ENCODE results near the gene MAGEE1.
A peak's percentile ranks its signal among the peaks of the same experiment; 100 is the strongest.

Gene MAGEE1

GRCh38 chrX:76427560-76428242, at the start of gene MAGEE1:
Gene MAGEE1, plus strand, starts transcription at chrX:76427710. Its CDS starts 221 bp downstream, at chrX:76427931.
- DNase-seq (ENCODE audit: low spot score), result peak; percentile 89

DNA sequence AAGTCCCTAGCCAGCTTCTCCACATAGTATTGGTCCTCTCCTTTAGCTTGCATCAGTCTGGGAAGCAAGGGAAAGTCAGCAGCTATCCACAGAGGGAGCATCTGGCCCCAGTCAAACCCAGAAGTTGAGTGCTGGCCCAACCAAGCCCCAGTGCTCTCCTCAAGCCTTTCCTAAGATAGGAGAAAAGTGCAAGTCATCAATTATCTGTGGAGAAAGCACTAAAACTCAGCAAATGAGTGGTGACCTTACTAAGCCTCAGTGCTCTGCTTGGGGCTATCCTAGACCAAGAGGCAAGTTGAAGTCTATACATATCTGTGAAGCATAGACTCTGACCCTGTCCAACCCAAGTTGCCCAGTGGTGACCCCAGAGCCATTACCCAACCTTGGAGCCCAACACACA, 28.5 kb upstream of the MAGEE1 start:
- no peak for DNase-seq (ENCODE audit: low spot score)

DNA sequence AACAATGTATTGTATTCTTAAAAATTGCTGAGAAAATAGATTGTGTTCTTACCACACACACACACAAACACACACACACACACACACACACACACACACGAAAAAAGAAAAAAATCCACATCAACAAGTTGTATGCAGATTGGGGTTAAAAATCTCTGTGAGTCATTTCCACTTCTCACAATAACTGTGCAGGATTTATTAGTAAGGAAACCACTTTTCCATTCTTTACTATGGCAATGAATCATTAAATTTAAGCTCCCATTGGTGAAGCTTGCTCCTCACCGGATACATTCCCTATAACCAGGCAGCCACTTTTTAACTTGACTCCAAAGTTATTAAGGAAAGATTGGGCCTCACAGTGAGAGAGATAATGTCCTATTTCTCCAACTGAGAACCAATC, 19.7 kb upstream of the MAGEE1 start:
- no peak for DNase-seq (ENCODE audit: low spot score)

DNA sequence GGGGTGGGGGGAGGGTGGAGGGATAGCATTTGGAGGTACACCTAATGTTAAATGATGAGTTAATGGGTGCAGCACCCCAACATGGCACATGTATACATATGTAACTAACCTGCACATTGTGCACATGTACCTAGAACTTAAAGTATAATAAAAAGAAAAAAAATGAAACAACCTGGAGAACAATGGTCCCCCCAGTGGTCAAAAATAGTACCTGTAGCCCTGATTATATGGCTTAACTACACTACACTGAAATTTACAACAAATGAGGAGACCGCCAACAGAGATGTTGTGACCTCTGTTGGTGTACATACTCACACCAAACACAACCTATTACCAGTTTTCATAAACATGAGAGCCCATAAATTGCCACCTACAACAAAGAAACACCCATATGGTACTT, 7.3 kb upstream of the MAGEE1 start:
- no peak for DNase-seq (ENCODE audit: low spot score)

GRCh38 chrX:76428243-76429130, 977 bp downstream of the MAGEE1 start:
- DNase-seq (ENCODE audit: low spot score), result no peak

GRCh38 chrX:76433219-76433618, 5.7 kb downstream of the MAGEE1 start:
- DNase-seq (ENCODE audit: low spot score), result no peak

DNA sequence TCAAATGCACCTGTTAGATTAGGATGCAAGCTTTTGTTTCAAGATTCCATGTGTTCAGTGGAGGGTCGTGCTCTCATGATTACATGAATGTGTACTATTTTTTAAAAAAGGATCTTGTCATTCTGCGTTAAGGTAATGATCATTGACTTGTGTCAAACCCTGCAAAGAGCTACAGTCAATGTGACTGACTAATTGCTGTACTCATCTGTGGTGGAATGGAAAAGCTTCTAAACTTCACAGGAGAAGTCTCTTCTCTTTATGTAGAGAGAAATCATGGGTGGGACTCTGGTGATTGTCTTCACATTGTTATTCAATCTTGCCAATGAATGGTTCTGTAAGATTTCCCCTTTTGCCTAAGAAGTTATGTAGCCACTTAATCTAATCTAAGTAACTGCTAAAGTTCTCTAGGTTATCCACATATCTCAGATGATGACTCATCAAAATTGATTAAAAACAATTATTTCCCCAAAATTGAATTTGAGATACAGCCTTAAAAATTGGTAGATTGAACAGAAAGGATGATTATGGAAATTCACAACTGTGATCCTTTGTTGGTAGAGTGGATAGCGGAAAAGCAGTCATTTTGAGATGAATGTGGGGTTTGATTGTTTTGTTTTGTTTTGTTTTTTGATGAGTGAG, 6.7 kb downstream of the MAGEE1 start:
- no peak for DNase-seq (ENCODE audit: low spot score)

- DNase-seq (ENCODE audit: low spot score), result no peak
Measured at GRCh38 chrX:76439188-76439587, 11.7 kb downstream of the MAGEE1 start.

- DNase-seq (ENCODE audit: low spot score), result no peak
Measured at GRCh38 chrX:76453737-76454406, 26.4 kb downstream of the MAGEE1 start.

DNA sequence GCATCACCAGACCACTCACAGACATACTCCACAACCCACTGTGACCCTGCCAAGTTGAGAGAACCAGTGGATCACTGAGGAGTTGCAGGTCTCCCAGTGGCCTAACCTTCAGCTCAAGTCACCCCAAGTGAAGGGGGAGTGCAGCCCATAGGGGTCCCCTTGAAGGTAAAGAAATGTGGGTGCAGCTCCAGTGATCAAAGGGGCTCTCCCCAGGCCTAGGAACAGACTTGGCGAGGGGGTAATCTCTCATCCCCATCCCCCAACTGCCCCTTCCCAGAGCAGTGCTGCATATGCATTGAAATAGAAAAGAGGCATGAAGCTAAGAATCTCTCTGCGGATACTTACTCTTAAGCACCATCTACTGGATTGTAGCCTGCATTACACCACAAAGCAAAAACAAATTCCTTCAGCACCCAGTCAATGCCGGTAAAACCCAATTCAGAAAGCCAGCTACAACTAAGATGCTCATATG, 27.0 kb downstream of the MAGEE1 start:
- DNase-seq (ENCODE audit: low spot score), result peak; percentile 33

DNA sequence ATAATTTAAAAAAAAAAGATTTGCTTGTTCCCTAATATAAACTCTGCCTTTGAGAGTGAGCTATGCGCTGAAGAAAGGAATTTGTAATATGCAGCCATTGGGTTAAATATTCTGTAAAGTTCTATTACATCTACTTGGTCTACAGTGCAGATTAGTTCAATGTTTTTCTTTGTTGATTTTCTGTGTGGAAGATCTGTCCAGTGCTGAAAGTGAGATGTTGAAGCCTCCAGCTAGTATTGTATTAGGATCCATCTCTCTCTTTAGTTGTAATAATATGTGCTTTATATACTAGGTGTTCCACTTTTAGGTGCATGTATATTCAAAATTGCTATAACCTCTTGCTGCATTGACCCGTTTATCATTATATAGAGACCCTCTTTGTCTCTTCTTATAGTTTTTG, 49.8 kb downstream of the MAGEE1 start:
- DNase-seq (ENCODE audit: low spot score), result no peak

All from D341Med (cell line).